Fibroblast of lung (primary cell): ENCODE results near the gene TIPIN. TPM values are rescaled to one million over a fixed set of nuclear protein-coding genes. Genes with fewer than 3 reads are reported as not detected.

Source experiments
- DNase-seq, 2 donors: peaks; one replicate each; pipeline versions ENCODE4 v3.0.0 to v3.0.0-alpha.2; 2010; ENCODE audit warnings: low read depth in 2 of 2
- H2AFZ ChIP-seq: 2 replicates; pipeline ENCODE4 v1.5.1; 2012; ENCODE audit warnings: low read length, control low read depth, inconsistent platforms
- H3K27ac ChIP-seq: 2 replicates; pipeline ENCODE4 v1.5.1; 2011; ENCODE audit warnings: low read length, control low read depth; ENCODE audit not compliant: insufficient read depth
- H3K27me3 ChIP-seq: 2 replicates; pipeline ENCODE4 v1.5.1; 2011; ENCODE audit warnings: mild to moderate bottlenecking, low read length; ENCODE audit not compliant: control insufficient read depth, insufficient read depth
- H3K36me3 ChIP-seq: 2 replicates; pipeline ENCODE4 v1.5.1; 2011; ENCODE audit warnings: low read length; ENCODE audit not compliant: control insufficient read depth, insufficient read depth
- H3K4me1 ChIP-seq: 2 replicates; pipeline ENCODE4 v1.5.1; 2011; ENCODE audit warnings: low read length; ENCODE audit not compliant: control insufficient read depth, insufficient read depth; ENCODE audit errors: extremely low read depth
- H3K4me2 ChIP-seq: 2 replicates; pipeline ENCODE4 v1.5.1; 2011; ENCODE audit warnings: low read length, control low read depth; ENCODE audit not compliant: insufficient read depth; ENCODE audit errors: extremely low read depth
- H3K4me3 ChIP-seq, 4 experiments: fragments of 200-600 bp in 1 of 4; sonication (generic) in 1 of 4; replicated peaks in 1 of 4; 2 replicates each; pipeline ENCODE4 v1.5.1; 2011 to 2016; ENCODE audit warnings: low read length in 4 of 4, low read depth in 3 of 4, mild to moderate bottlenecking in 3 of 4, control low read depth in 2 of 4, inconsistent platforms in 1 of 4, mixed read lengths in 1 of 4; ENCODE audit not compliant: insufficient read depth in 1 of 4; ENCODE audit errors: control extremely low read depth in 1 of 4
- H3K79me2 ChIP-seq: 2 replicates; pipeline ENCODE4 v1.5.1; 2012; ENCODE audit warnings: mild to moderate bottlenecking, low read length, inconsistent platforms; ENCODE audit not compliant: control insufficient read depth, insufficient read depth
- H3K9ac ChIP-seq: 2 replicates; pipeline ENCODE4 v1.5.1; 2011; ENCODE audit warnings: mild to moderate bottlenecking, low read length, control low read depth; ENCODE audit not compliant: insufficient read depth
- H3K9me3 ChIP-seq: 2 replicates; pipeline ENCODE4 v1.5.1; 2012; ENCODE audit warnings: low read depth, low read length; ENCODE audit not compliant: control insufficient read depth, insufficient read depth
- H4K20me1 ChIP-seq: 2 replicates; pipeline ENCODE4 v1.5.1; 2011; ENCODE audit warnings: low read length; ENCODE audit not compliant: control insufficient read depth, insufficient read depth; ENCODE audit errors: extremely low read depth
- EZH2 ChIP-seq: IDR thresholded peaks from 2 replicates; pipeline ENCODE4 v1.5.1; 2012; ENCODE audit warnings: low read length, control low read depth, mild to moderate bottlenecking; ENCODE audit errors: missing control alignments
- polyA plus RNA-seq, 2 donors: library from polyadenylated mRNA; depleted of rRNA in 1 of 2; stranded (reverse) in 1 of 2; unstranded in 1 of 2; fragments of >200 nt; gene quantifications; 2 replicates each; pipeline ENCODE4 v1.2.1, GENCODE V29; 2011 to 2012; ENCODE audit warnings: missing spikeins in 1 of 2
- total RNA-seq: library from RNA; depleted of rRNA; stranded (reverse); fragments of >200 nt; gene quantifications from 2 replicates; pipeline ENCODE4 v1.2.1, GENCODE V29; 2014
- TF ChIP-seq, protein P1 (sequence below), 2 donors: IDR thresholded peaks in 1 of 2; conservative IDR thresholded peaks in 1 of 2; 1 replicate in 1 of 2; 2 replicates in 1 of 2; pipeline ENCODE4 v1.5.1; 2011 to 2012; ENCODE audit warnings: low read length in 2 of 2, control low read depth in 1 of 2, inconsistent platforms in 1 of 2, low read depth in 1 of 2, mild to moderate bottlenecking in 1 of 2

Gene TIPIN
- total and polyA plus RNA-seq, 2 donors (not counting 1 experiment from before 2014, with no cell fraction given): 12.6 to 14.5 TPM

DNA sequence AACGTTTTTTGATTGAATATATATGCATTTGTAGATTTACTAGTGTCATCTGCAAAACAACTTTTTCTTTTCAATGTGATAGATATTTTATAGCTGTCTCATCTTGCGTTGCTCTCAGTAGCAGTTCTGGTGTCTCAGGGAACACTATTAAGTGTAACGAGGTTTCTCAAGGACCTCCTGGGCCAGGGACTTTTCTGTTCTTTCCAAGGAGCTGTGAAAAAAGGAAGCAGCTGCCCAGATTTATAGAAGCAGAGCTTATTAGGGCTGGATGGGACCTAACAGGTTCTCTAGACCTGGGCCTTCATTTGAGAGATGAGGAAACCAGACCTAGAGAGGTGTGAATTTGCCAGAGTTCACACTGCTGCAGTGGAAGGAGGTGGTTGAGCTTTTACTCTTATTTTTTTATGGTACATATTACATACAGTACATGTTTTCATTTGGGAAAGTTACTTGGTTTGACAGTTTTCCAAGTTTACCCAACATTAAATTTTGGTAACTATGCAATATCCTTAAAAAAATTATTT is 46.3 kb upstream of the TIPIN start:
- no peak overlapping the region for H3K27ac ChIP-seq
- H3K4me1 ChIP-seq: peaks cover 5% of the 10 kb centered on the region
- no peak for DNase-seq
- H3K4me2 ChIP-seq: no peak overlapping the region
- no peak overlapping the region for H3K4me3 ChIP-seq
- no peak overlapping the region for H3K9ac ChIP-seq
- peaks cover 2% of the 10 kb centered on the region for H4K20me1 ChIP-seq
- H2AFZ ChIP-seq: no peak overlapping the region
- H3K9me3 ChIP-seq: no peaks in the 10 kb centered on the region
- H3K27me3 ChIP-seq: no peaks in the 10 kb centered on the region
- no peaks in the 10 kb centered on the region for H3K36me3 ChIP-seq
- TF ChIP-seq, protein P1, sequence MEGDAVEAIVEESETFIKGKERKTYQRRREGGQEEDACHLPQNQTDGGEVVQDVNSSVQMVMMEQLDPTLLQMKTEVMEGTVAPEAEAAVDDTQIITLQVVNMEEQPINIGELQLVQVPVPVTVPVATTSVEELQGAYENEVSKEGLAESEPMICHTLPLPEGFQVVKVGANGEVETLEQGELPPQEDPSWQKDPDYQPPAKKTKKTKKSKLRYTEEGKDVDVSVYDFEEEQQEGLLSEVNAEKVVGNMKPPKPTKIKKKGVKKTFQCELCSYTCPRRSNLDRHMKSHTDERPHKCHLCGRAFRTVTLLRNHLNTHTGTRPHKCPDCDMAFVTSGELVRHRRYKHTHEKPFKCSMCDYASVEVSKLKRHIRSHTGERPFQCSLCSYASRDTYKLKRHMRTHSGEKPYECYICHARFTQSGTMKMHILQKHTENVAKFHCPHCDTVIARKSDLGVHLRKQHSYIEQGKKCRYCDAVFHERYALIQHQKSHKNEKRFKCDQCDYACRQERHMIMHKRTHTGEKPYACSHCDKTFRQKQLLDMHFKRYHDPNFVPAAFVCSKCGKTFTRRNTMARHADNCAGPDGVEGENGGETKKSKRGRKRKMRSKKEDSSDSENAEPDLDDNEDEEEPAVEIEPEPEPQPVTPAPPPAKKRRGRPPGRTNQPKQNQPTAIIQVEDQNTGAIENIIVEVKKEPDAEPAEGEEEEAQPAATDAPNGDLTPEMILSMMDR (conservative IDR thresholded peaks at IDR 0.05 in 1 of 2, IDR thresholded peaks at IDR 0.05 in 1 of 2; ENCODE audit: low read depth in 1 of 2, low read length in 2 of 2): no peak
- TF ChIP-seq EZH2: no peak
- peaks cover 64% of the 10 kb centered on the region for H3K79me2 ChIP-seq

DNA sequence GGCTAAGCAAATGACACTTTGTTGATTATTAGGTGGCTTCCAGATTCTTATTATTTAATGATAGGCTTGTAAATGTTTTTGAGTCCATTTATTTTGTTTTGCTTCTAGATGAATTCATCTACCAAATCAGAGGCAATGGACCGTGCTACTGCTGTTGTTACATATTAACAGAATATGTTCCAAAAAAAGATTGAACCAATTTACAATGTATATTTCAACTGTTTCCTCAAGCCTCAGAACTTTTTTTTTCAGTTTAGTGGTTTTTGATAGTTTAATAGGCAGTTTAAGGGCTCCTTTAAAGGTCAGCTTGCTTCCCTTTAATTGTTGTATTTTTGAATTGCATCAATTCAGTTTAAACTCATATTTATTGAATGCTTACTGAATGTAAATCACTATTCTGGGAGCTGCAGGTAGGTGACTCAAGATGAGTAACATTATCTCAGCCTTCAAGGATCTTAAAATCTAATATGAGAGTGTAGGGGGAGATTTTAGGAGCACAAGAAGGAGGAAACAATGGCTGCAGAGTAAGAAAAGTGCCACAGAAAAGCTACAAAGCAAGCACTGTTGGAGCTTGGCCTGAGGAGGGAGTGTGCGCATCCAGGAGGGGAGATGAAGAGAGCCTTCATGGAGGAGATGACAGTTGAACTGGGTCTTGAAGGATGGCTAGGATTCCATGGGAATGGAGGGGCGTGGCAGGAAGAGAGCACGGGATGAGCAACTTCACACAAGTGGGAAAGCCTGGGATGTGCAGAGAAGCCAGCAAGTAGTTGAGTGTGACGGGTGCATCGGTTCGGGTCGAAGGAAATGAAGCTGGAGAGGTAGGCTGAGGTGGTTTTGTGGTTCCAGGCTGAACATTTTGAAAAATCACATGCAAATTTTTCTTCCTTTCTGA is 44.9 kb upstream of the TIPIN start:
- no peak overlapping the region for H3K9ac ChIP-seq
- no peak overlapping the region for H3K27ac ChIP-seq
- H4K20me1 ChIP-seq: peaks cover 2% of the 10 kb centered on the region

DNA sequence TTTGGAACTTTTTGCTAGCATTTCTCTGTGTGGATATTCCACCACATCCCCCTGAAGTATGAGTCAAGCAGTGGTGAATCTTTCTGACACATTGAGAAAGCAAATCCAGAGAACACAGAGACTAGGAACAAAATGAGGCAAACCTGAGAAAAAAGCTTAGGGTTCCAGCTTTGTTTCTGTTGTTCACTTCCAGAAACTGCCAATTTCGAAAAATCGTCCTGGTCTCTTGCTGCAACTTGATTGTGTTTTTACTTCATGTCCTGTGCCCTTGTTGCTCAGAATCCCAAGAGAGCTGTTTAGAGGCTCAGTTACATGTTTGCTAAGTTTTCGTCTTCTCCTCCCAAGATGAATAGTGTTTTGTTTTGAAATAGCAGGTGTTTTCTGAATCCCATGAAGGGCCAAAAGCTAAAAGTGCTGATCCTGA is 43.9 kb upstream of the TIPIN start:
- Histone ChIP-seq H4K20me1 (peaks cover 2% of the 10 kb centered on the region), H2AFZ (no peak overlapping the region), H3K36me3 (no peaks in the 10 kb centered on the region), H3K9me3 (no peaks in the 10 kb centered on the region), H3K4me3 (no peak overlapping the region), H3K9ac (no peak overlapping the region), H3K27me3 (no peaks in the 10 kb centered on the region), H3K27ac (no peak overlapping the region), H3K79me2 (peaks cover 67% of the 10 kb centered on the region), H3K4me2 (no peak overlapping the region), H3K4me1 (peaks cover 5% of the 10 kb centered on the region)
- no peak for TF ChIP-seq EZH2
- TF ChIP-seq, protein P1 (conservative IDR thresholded peaks at IDR 0.05 in 1 of 2, IDR thresholded peaks at IDR 0.05 in 1 of 2; ENCODE audit: low read depth in 1 of 2, low read length in 2 of 2): no peak
- DNase-seq: peak in 1 of 2 donors; percentile 45

More for the DNA sequence above, 44.9 kb upstream of the TIPIN start:
- peaks cover 5% of the 10 kb centered on the region for H3K4me1 ChIP-seq
- H3K4me2 ChIP-seq: no peak overlapping the region
- peaks cover 60% of the 10 kb centered on the region for H3K79me2 ChIP-seq
- no peak for TF ChIP-seq EZH2
- TF ChIP-seq, protein P1 (conservative IDR thresholded peaks at IDR 0.05 in 1 of 2, IDR thresholded peaks at IDR 0.05 in 1 of 2; ENCODE audit: low read depth in 1 of 2, low read length in 2 of 2): no peak
- no peak overlapping the region for H3K4me3 ChIP-seq
- H3K27me3 ChIP-seq: no peaks in the 10 kb centered on the region
- H3K36me3 ChIP-seq: no peaks in the 10 kb centered on the region
- peak in 1 of 2 donors; percentile 30 for DNase-seq
- H2AFZ ChIP-seq: no peak overlapping the region
- no peaks in the 10 kb centered on the region for H3K9me3 ChIP-seq
